Liver (tissue), 9 donors: ENCODE data around the gene MOV10L1. TPM values are rescaled to one million over a fixed set of nuclear protein-coding genes. Genes with fewer than 3 reads are reported as not detected.

Experiments
- DNase-seq: peaks from one replicate; pipeline ENCODE4 v3.0.0-alpha.2; 2017; ENCODE audit warnings: low spot score
- H3K27ac ChIP-seq, 2 donors: one replicate each; pipeline ENCODE4 v1.7.0; 2013; ENCODE audit warnings: inconsistent platforms in 2 of 2, low read length in 2 of 2, control low read depth in 1 of 2, low read depth in 1 of 2, mild to moderate bottlenecking in 1 of 2
- H3K27me3 ChIP-seq, 4 donors: one replicate each; pipeline versions ENCODE4 v1.6.1 to v1.7.0; 2013; ENCODE audit warnings: low read length in 3 of 4, inconsistent platforms in 1 of 4, mild to moderate bottlenecking in 1 of 4, moderate library complexity in 1 of 4; ENCODE audit not compliant: control insufficient read depth in 4 of 4, insufficient read depth in 4 of 4
- H3K36me3 ChIP-seq, 4 donors: one replicate each; pipeline versions ENCODE4 v1.6.1 to v1.7.0; 2013; ENCODE audit warnings: low read length in 3 of 4, mild to moderate bottlenecking in 3 of 4, low read depth in 1 of 4, moderate library complexity in 1 of 4; ENCODE audit not compliant: control insufficient read depth in 4 of 4, insufficient read depth in 3 of 4
- H3K4me1 ChIP-seq, 4 donors: one replicate each; pipeline versions ENCODE4 v1.6.1 to v1.7.0; 2013; ENCODE audit warnings: low read length in 3 of 4, mild to moderate bottlenecking in 3 of 4, moderate library complexity in 1 of 4; ENCODE audit not compliant: control insufficient read depth in 4 of 4, insufficient read depth in 4 of 4
- H3K4me3 ChIP-seq, 3 donors: one replicate each; pipeline versions ENCODE4 v1.6.1 to v1.7.0; 2013; ENCODE audit warnings: low read length in 3 of 3, control low read depth in 1 of 3, low read depth in 1 of 3, mild to moderate bottlenecking in 1 of 3
- H3K9ac ChIP-seq, 2 donors: one replicate each; pipeline ENCODE4 v1.7.0; 2013; ENCODE audit warnings: low read length in 2 of 2, mild to moderate bottlenecking in 2 of 2, moderate library complexity in 2 of 2, control low read depth in 1 of 2, low read depth in 1 of 2
- H3K9me3 ChIP-seq, 4 donors: one replicate each; pipeline versions ENCODE4 v1.6.1 to v1.7.0; 2013; ENCODE audit warnings: low read length in 3 of 4; ENCODE audit not compliant: control insufficient read depth in 4 of 4
- ATF3 ChIP-seq: IDR thresholded peaks from 2 replicates; pipeline ENCODE4 v1.6.1; 2016; ENCODE audit warnings: antibody characterized with exemption
- CTCF ChIP-seq: fragments of 150-350 bp; IDR thresholded peaks from 2 replicates; pipeline ENCODE4 v1.5.1; 2017; ENCODE audit warnings: improper control_type of control experiment, low read depth, low read length; ENCODE audit not compliant: missing input control
- FOXA1 ChIP-seq: IDR thresholded peaks from 2 replicates; pipeline ENCODE4 v1.6.1; 2016; ENCODE audit warnings: antibody characterized with exemption
- FOXA2 ChIP-seq: IDR thresholded peaks from 2 replicates; pipeline ENCODE4 v1.6.1; 2016; ENCODE audit warnings: antibody characterized with exemption
- GABPA ChIP-seq, 2 donors: IDR thresholded peaks in 1 of 2; conservative IDR thresholded peaks in 1 of 2; 2 replicates each; pipeline ENCODE4 v1.6.1; 2016; ENCODE audit warnings: antibody characterized with exemption in 2 of 2, mild to moderate bottlenecking in 1 of 2, moderate library complexity in 1 of 2
- HNF4A ChIP-seq, 2 donors: conservative IDR thresholded peaks; 2 replicates each; pipeline ENCODE4 v1.6.1; 2016; ENCODE audit warnings: antibody characterized with exemption in 2 of 2, mild to moderate bottlenecking in 2 of 2
- HNF4G ChIP-seq: IDR thresholded peaks from 2 replicates; pipeline ENCODE4 v1.6.1; 2016; ENCODE audit warnings: antibody characterized with exemption
- JUND ChIP-seq, 2 donors: IDR thresholded peaks; 2 replicates each; pipeline ENCODE4 v1.6.1; 2016; ENCODE audit warnings: antibody characterized with exemption in 2 of 2
- MAX ChIP-seq: IDR thresholded peaks from 2 replicates; pipeline ENCODE4 v1.6.1; 2016; ENCODE audit warnings: antibody characterized with exemption
- NR2F2 ChIP-seq: IDR thresholded peaks from 2 replicates; pipeline ENCODE4 v1.6.1; 2016; ENCODE audit warnings: antibody characterized with exemption
- RAD21 ChIP-seq, 2 donors: IDR thresholded peaks; 2 replicates each; pipeline ENCODE4 v1.6.1; 2016; ENCODE audit warnings: antibody characterized with exemption in 2 of 2, mild to moderate bottlenecking in 2 of 2
- RXRA ChIP-seq, 2 donors: IDR thresholded peaks; 2 replicates each; pipeline ENCODE4 v1.6.1; 2017 to 2018; ENCODE audit warnings: antibody characterized with exemption in 2 of 2, mild to moderate bottlenecking in 1 of 2
- SP1 ChIP-seq: IDR thresholded peaks from 2 replicates; pipeline ENCODE4 v1.6.1; 2018; ENCODE audit warnings: antibody characterized with exemption, mild to moderate bottlenecking
- TAF1 ChIP-seq: conservative IDR thresholded peaks from 2 replicates; pipeline ENCODE4 v1.6.1; 2016; ENCODE audit warnings: antibody characterized with exemption, mild to moderate bottlenecking
- YY1 ChIP-seq: IDR thresholded peaks from 2 replicates; pipeline ENCODE4 v1.6.1; 2016; ENCODE audit warnings: antibody characterized with exemption, mild to moderate bottlenecking
- ZBTB33 ChIP-seq: IDR thresholded peaks from 2 replicates; pipeline ENCODE4 v1.6.1; 2016; ENCODE audit warnings: antibody characterized with exemption
- WGBS: extraction: QIAGEN DNeasy Blood & Tissue Kit; methylation state at CpG from one replicate; pipeline ENCODE4 v1.1.7; 2013; 5-methylcytosine and 5-hydroxymethylcytosine counted together
- polyA plus RNA-seq, 2 donors: library from polyadenylated mRNA; stranded (reverse) in 1 of 2; unstranded in 1 of 2; fragments of 200-250 nt in 1 of 2; fragments of >200 nt in 1 of 2; fragmentation: Nextera tagmentation in 1 of 2; extraction: Ambion mirVana in 1 of 2; gene quantifications; one replicate each; pipeline versions ENCODE4 v1.2.1 to v1.2.3, GENCODE V29; 2013 to 2015
- total RNA-seq, 2 donors: library from RNA; depleted of rRNA; stranded (reverse); fragments of >200 nt; gene quantifications; one replicate each; pipeline ENCODE4 v1.2.3, GENCODE V29; 2014
- TF ChIP-seq, protein P1 (sequence below): IDR thresholded peaks from 2 replicates; pipeline ENCODE4 v1.6.1; 2016; ENCODE audit warnings: antibody characterized with exemption, mild to moderate bottlenecking
- donor health status: healthy.
- donor health status: healthy.
- donor health status: healthy.
- donor health status: healthy.
- donor health status: healthy.

MOV10L1 gene
- total and polyA plus RNA-seq, 4 donors: 0.07 to 0.47 (median 0.17) TPM

- no peaks in the 10 kb centered on the region for H3K4me1 ChIP-seq
- H3K9ac ChIP-seq: no peak overlapping the region
- H3K36me3 ChIP-seq: no peaks in the 10 kb centered on the region
- H3K4me3 ChIP-seq: no peak overlapping the region
- no peak for DNase-seq
- 91% methylated on average over 22 of the region's 22 CpGs for WGBS
- H3K9me3 ChIP-seq: no peaks in the 10 kb centered on the region
- no peak overlapping the region for H3K27ac ChIP-seq
- no peak for TF ChIP-seq TAF1
- TF ChIP-seq NR2F2: no peak
- no peak for TF ChIP-seq HNF4G
- no peaks in the 10 kb centered on the region for H3K27me3 ChIP-seq
Observed at GRCh38 chr22:50090412-50090714, 557 bp downstream of the MOV10L1 start.

GRCh38 chr22:50091092-50091768 is 1.4 kb downstream of the MOV10L1 start:
- WGBS: 85% methylated on average over 29 of the region's 29 CpGs
- DNase-seq: no peak
- Histone ChIP-seq H3K9ac (no peak overlapping the region), H3K36me3 (no peaks in the 10 kb centered on the region), H3K4me1 (no peaks in the 10 kb centered on the region), H3K4me3 (no peak overlapping the region), H3K9me3 (no peaks in the 10 kb centered on the region), H3K27me3 (no peaks in the 10 kb centered on the region), H3K27ac (no peak overlapping the region)
- TF ChIP-seq HNF4A (conservative IDR thresholded peaks at IDR 0.05) (no peak), RAD21 (IDR thresholded peaks at IDR 0.05) (no peak), SP1 (no peak), JUND (IDR thresholded peaks at IDR 0.05) (no peak), ZBTB33 (no peak), YY1 (no peak), MAX (no peak), FOXA2 (no peak), NR2F2 (no peak), TAF1 (no peak), FOXA1 (no peak)
- TF ChIP-seq, protein P1, sequence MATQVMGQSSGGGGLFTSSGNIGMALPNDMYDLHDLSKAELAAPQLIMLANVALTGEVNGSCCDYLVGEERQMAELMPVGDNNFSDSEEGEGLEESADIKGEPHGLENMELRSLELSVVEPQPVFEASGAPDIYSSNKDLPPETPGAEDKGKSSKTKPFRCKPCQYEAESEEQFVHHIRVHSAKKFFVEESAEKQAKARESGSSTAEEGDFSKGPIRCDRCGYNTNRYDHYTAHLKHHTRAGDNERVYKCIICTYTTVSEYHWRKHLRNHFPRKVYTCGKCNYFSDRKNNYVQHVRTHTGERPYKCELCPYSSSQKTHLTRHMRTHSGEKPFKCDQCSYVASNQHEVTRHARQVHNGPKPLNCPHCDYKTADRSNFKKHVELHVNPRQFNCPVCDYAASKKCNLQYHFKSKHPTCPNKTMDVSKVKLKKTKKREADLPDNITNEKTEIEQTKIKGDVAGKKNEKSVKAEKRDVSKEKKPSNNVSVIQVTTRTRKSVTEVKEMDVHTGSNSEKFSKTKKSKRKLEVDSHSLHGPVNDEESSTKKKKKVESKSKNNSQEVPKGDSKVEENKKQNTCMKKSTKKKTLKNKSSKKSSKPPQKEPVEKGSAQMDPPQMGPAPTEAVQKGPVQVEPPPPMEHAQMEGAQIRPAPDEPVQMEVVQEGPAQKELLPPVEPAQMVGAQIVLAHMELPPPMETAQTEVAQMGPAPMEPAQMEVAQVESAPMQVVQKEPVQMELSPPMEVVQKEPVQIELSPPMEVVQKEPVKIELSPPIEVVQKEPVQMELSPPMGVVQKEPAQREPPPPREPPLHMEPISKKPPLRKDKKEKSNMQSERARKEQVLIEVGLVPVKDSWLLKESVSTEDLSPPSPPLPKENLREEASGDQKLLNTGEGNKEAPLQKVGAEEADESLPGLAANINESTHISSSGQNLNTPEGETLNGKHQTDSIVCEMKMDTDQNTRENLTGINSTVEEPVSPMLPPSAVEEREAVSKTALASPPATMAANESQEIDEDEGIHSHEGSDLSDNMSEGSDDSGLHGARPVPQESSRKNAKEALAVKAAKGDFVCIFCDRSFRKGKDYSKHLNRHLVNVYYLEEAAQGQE: no peak

DNA sequence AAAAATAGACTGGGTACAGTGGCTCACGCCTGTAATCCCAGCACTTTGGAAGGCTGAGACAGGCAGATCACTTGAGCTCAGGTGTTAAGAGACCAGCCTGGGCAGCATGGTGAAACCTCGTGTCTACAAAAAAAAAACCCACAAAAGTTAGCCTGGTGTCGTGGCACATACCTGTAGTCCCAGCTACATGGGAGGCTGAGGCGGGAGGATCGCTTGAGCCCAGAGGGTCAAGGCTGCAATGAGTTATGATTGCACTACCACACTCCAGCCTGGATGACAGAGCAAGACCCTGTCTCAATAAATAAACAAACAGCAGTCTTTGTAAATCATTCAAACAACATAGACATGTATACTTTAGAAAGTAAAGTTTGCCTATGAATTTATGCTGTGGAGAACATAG is 2.5 kb downstream of the MOV10L1 start:
- H3K36me3 ChIP-seq: no peaks in the 10 kb centered on the region
- H3K27ac ChIP-seq: no peak overlapping the region
- no peaks in the 10 kb centered on the region for H3K27me3 ChIP-seq
- no peak for TF ChIP-seq TAF1
- TF ChIP-seq ZBTB33: no peak
- TF ChIP-seq CTCF: no peak
- TF ChIP-seq YY1: no peak
- no peak for TF ChIP-seq ATF3
- no peak for TF ChIP-seq FOXA1
- TF ChIP-seq SP1: no peak
- no peak for TF ChIP-seq RXRA (IDR thresholded peaks at IDR 0.05)
- TF ChIP-seq HNF4A (conservative IDR thresholded peaks at IDR 0.05): no peak
- TF ChIP-seq GABPA (IDR thresholded peaks at IDR 0.05 in 1 of 2, conservative IDR thresholded peaks at IDR 0.05 in 1 of 2): no peak
- no peak for TF ChIP-seq MAX
- TF ChIP-seq NR2F2: no peak
- WGBS: 76% methylated on average over 5 of the region's 5 CpGs
- no peak for DNase-seq
- no peak overlapping the region for H3K4me3 ChIP-seq
- H3K9me3 ChIP-seq: no peaks in the 10 kb centered on the region
- H3K4me1 ChIP-seq: no peaks in the 10 kb centered on the region
- no peak overlapping the region for H3K9ac ChIP-seq
